HTERT RPE-1 (cell line): ENCODE data around the gene DMC1.

Experiments
- in situ Hi-C: fragments of 300-500 bp; cut with MboI; formaldehyde crosslinking; loops from 4 replicates; pipeline ENCODE4 v1.14.3; 2020; ENCODE audit warnings: low sequenced_read_pairs

The DMC1 gene

GRCh38 chr22:38503021-38503420 is 67.0 kb downstream of the DMC1 start:
- in situ Hi-C loops: no loop called here

- in situ Hi-C loops: no loop called here
These were observed 67.9 kb downstream of the DMC1 start for GRCh38 chr22:38501797-38502672.

DNA sequence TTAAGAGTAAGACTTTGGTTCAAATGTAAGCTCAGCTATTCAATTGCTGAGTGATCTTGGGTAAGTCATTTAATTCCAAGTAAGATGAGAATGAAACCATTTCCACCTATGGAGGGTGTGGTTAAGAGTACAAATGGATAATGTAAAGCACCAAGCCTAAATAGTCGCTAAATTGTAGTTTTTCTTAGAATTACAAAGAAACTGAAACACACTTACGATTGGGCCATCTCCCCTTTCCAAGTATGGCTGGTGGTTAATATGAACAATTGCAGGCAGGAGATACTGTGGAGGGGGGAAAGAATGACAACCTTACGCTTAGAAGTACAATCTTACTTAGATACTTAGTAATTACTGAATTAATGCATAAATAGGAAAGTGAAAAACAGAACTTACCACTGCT is 72.1 kb downstream of the DMC1 start:
- in situ Hi-C loops: no loop called here

DNA sequence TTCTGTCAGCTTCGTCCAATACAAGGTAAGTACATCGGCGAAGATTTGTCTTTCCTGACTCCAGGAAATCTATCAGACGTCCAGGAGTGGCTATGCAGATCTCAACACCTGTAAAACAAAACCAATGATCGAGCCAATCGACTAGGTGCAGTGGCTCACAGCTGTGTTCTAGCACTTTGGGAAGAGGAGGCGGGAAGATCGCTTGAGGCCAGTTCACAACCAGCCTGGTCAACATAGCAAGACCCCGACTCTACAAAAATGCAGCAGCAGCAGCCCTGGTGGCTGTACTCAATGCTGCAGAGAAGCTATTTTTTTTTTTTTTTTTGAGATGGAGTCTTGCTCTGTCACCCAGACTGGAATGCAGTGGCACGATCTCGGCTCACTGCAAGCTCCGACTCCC is 75.0 kb downstream of the DMC1 start:
- in situ Hi-C loops: no loop called here

GRCh38 chr22:38494498-38494897 is 75.5 kb downstream of the DMC1 start:
- in situ Hi-C loops: no loop called here

DNA sequence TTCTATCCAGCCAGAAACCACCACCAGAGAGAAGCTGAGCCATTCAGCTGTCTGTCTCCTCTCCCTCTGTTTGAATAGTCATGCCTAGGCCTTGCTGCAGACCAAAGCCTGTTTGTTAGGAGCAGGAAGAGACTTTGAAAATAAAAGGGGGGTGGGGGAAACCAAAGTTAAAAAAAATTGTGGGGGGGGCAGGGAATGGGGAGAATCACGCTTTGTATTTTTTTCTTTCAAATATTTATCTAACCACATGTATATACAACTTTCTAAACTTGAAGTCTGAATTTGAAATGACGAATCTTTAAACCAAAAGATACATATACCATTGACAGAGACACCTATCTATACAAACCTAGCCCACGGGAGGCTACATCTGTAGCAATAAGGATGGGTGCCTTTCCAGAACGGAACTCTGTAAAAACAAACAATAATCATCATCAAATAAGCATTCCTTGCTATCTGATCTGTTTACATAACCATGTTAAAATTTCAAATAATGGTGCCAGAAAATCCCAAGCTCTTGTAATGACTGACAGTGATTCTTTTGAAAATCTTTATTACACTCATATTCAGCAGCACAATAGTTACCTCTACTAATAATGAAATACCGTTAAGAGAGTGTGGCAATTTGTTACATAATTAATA is 78.2 kb downstream of the DMC1 start:
- in situ Hi-C loops: no loop called here

GRCh38 chr22:38490915-38491314 is 79.1 kb downstream of the DMC1 start:
- in situ Hi-C loops: no loop called here

GRCh38 chr22:38490475-38490874 is 79.5 kb downstream of the DMC1 start:
- in situ Hi-C loops: no loop called here

GRCh38 chr22:38489561-38490145 is 80.3 kb downstream of the DMC1 start:
- in situ Hi-C loops: no loop called here

DNA sequence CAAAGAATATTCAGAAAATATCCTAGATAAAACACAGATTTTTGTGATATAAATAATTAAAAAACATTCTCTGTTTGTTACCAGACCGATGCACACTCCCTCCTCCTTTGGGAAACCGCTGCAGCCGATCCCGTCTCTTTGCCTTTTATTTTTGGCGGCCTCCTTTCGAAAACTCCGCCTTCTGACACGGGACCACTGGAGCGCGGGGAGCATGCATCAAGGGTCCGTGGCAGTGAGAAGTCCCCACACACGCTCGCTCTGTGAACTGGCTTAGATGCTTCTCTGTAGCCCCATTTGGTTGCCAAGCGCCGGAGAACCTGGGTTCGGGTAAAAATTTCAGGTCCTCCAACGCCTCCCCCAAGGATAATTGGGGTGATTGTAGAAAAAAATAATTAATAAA is 80.8 kb downstream of the DMC1 start:
- in situ Hi-C loops: no loop called here

GRCh38 chr22:38487946-38488345 is 82.0 kb downstream of the DMC1 start:
- in situ Hi-C loops: no loop called here

- in situ Hi-C loops: no loop called here
These were observed 84.2 kb downstream of the DMC1 start for GRCh38 chr22:38485783-38486182.

DNA sequence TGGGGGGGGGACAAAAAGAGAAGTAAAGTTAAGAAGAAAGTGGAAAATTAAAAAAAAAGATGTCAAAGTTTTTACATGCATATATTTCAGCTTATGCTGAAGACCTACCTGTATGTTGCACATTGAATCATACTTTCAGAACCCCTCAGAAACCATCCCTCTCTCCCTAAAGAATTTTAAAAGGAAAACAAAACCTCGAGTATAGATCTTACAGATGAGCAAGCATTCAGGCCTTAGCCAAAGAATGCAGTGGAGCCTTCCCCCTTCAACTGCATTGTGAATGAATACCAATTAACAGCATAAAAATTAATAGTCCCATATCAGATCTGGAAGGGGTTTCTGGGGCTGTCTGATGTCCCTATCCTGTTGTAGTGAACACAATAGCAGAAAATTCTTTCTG is 85.7 kb downstream of the DMC1 start:
- in situ Hi-C loops: no loop called here

GRCh38 chr22:38482662-38483308 is 87.2 kb downstream of the DMC1 start:
- in situ Hi-C loops: no loop called here

GRCh38 chr22:38481871-38482332 is 88.1 kb downstream of the DMC1 start:
- in situ Hi-C loops: no loop called here

GRCh38 chr22:38481162-38481870 is 88.7 kb downstream of the DMC1 start:
- in situ Hi-C loops: no loop called here

DNA sequence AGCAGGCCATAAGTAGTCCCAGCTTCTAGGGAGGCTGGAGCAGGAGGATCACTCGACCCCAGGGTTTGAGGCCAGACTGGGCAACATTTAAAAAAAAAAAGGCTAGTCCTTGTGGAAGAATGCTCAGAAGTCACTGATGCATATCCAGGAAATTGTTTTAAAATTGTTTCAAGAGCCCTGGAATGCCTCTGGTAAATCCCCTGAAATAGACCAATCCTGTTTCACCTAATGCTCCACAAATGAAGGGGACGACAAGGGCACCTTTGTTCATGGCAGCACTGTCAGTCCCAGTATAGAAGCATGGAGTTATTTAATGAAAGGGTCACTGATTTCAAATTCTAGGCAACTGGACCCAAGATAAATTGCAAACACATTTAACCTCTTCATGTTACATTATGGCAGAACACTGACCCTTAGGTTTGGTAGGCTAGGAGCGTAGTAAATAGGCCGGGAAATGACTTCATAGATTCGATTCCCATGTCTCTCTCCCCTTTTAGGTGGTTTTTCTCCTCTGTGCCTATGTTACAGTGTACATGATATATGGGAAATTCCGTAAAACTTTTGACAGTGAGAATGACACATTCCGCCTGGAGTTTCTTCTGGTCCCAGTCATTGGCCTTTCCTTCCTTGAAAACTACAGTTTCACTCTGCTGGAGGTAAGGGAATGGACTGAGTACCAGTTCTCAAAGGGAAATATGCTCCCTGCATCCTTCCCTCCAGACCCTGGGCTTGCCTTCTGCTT is 90.7 kb downstream of the DMC1 start:
- in situ Hi-C loops: no loop called here

DNA sequence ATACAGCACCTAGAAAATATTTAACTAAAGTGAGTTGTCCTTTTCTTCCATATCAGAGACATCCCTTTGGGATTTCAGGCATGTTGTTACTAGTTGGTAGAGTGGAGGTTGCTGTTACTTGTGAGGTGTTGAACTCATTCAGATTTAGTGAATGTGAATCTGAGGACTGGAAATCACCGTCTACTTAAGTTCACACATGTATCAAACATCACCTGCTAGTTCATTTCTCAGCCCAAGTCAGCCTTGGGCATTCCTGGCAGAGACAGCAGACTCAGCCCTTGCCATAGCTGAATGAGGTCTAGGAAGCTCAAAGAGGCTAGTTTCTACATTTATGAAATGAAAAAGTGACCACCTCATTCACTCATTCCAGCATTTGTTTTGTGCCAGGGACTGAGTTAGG is 92.4 kb downstream of the DMC1 start:
- in situ Hi-C loops: no loop called here

GRCh38 chr22:38474003-38474607 is 95.9 kb downstream of the DMC1 start:
- in situ Hi-C loops: no loop called here

DNA sequence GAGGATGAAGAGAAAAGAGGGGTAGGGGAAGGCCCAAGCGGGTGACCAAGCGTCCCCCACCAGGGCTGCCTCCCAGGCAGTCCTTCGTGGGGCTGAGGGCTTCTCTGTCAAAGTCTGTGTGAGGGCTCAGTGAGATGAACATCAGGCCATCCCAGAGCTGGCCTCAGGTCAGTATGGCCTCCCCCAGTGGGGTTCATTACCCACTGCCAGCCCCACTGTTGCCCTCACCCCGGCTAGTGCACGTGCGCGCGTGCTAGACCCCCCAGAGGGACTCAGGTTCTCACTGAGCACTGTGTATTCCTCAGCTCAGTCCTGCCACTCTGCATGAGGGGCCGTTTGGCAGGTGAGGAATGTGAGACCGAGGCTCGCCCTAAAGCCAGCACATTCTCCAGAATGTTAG is 98.7 kb downstream of the DMC1 start:
- in situ Hi-C loops: no loop called here
